Progenitor cell of endocrine pancreas (in vitro differentiated cells): ENCODE data around the gene VPS13A. TPM values are rescaled to one million over a fixed set of nuclear protein-coding genes. Genes with fewer than 3 reads are reported as not detected.

Source experiments
- DNase-seq: peaks from one replicate; pipeline ENCODE4 v3.0.0; 2021; ENCODE audit warnings: low spot score; ENCODE audit not compliant: unreplicated experiment
- H3K27ac Mint-ChIP-seq: 2 replicates; pipeline ENCODE4 v1.8.0; 2021; ENCODE audit warnings: mild to moderate bottlenecking, moderate library complexity, mixed read lengths
- H3K27me3 Mint-ChIP-seq: 2 replicates; pipeline ENCODE4 v1.8.0; 2021; ENCODE audit warnings: mixed read lengths
- H3K36me3 Mint-ChIP-seq: 2 replicates; pipeline ENCODE4 v1.8.0; 2022; ENCODE audit warnings: mixed read lengths; ENCODE audit not compliant: insufficient read depth
- H3K4me1 Mint-ChIP-seq: 2 replicates; pipeline ENCODE4 v1.8.0; 2021; ENCODE audit warnings: low read depth, mixed read lengths
- H3K4me3 Mint-ChIP-seq: 2 replicates; pipeline ENCODE4 v1.8.0; 2021; ENCODE audit warnings: low read depth, mild to moderate bottlenecking, moderate library complexity, mixed read lengths
- H3K9me3 Mint-ChIP-seq: 2 replicates; pipeline ENCODE4 v1.8.0; 2021; ENCODE audit warnings: low read depth, mixed read lengths
- CTCF ChIP-seq: fragments of 200-600 bp; sonication (generic); IDR thresholded peaks from one replicate; pipeline ENCODE4 v1.5.0; 2021; ENCODE audit warnings: antibody characterized with exemption, mild to moderate bottlenecking; ENCODE audit not compliant: unreplicated experiment
- total RNA-seq: library from RNA; stranded (reverse); gene quantifications from 2 replicates; pipeline ENCODE4 v1.2.1, GENCODE V29; 2021

The VPS13A gene
- total RNA-seq, 1 donor from 2014 or later, result 54.1 TPM

- H3K27me3 Mint-ChIP-seq, result no peaks in the 10 kb centered on the region
- TF ChIP-seq CTCF, result no peak
- no peak overlapping the region for H3K27ac Mint-ChIP-seq
- H3K4me3 Mint-ChIP-seq, result no peak overlapping the region
- H3K4me1 Mint-ChIP-seq, result peaks cover 9% of the 10 kb centered on the region
- DNase-seq, result no peak
- H3K36me3 Mint-ChIP-seq, result peaks cover 3% of the 10 kb centered on the region
- H3K9me3 Mint-ChIP-seq, result peaks cover 5% of the 10 kb centered on the region
These were observed 243.3 kb downstream of the VPS13A start for GRCh38 chr9:77420641-77421040.

GRCh38 chr9:77421506-77422265 lies 244.4 kb downstream of the VPS13A start:
- no peak overlapping the region for H3K27ac Mint-ChIP-seq
- TF ChIP-seq CTCF, result no peak
- peaks cover 8% of the 10 kb centered on the region for H3K4me1 Mint-ChIP-seq
- no peaks in the 10 kb centered on the region for H3K27me3 Mint-ChIP-seq
- H3K36me3 Mint-ChIP-seq, result peaks cover 3% of the 10 kb centered on the region
- DNase-seq, result no peak
- H3K9me3 Mint-ChIP-seq, result peaks cover 5% of the 10 kb centered on the region
- no peak overlapping the region for H3K4me3 Mint-ChIP-seq

- H3K9me3 Mint-ChIP-seq, result peaks cover 5% of the 10 kb centered on the region
- no peak for TF ChIP-seq CTCF
- DNase-seq, result no peak
These were observed 245.6 kb downstream of the VPS13A start for GRCh38 chr9:77422969-77423368.

GRCh38 chr9:77423841-77424240 lies 246.5 kb downstream of the VPS13A start:
- H3K36me3 Mint-ChIP-seq, result peaks cover 3% of the 10 kb centered on the region
- H3K27me3 Mint-ChIP-seq, result no peaks in the 10 kb centered on the region
- no peak overlapping the region for H3K4me3 Mint-ChIP-seq
- H3K4me1 Mint-ChIP-seq, result peaks cover 2% of the 10 kb centered on the region
- no peak for TF ChIP-seq CTCF
- no peak for DNase-seq
- no peak overlapping the region for H3K27ac Mint-ChIP-seq
- H3K9me3 Mint-ChIP-seq, result peaks cover 5% of the 10 kb centered on the region

More at GRCh38 chr9:77422969-77423368, 245.6 kb downstream of the VPS13A start:
- Mint-ChIP-seq H3K27me3 (no peaks in the 10 kb centered on the region), H3K27ac (no peak overlapping the region), H3K36me3 (peaks cover 3% of the 10 kb centered on the region), H3K4me3 (no peak overlapping the region), H3K4me1 (peaks cover 2% of the 10 kb centered on the region)

- Mint-ChIP-seq H3K27ac (no peak overlapping the region), H3K9me3 (peaks cover 5% of the 10 kb centered on the region), H3K4me1 (peaks cover 2% of the 10 kb centered on the region), H3K4me3 (no peak overlapping the region), H3K27me3 (no peaks in the 10 kb centered on the region), H3K36me3 (peaks cover 3% of the 10 kb centered on the region)
- DNase-seq, result no peak
- no peak for TF ChIP-seq CTCF
These were observed 247.7 kb downstream of the VPS13A start for GRCh38 chr9:77424993-77425392.
